Measurements from ENCODE around the gene SFMBT2.

- TF ChIP-seq YY1 (IDR thresholded peaks at IDR 0.05; ENCODE audit: insufficient read depth, insufficient read length) (no peak), ZNF274 (IDR thresholded peaks at IDR 0.05; ENCODE audit: low read depth, low read length) (no peak)
These were observed 140.8 kb downstream of the SFMBT2 start for GRCh38 chr10:7269988-7270387.

All from NT2/D1 (cell line).